ENCODE data around the gene RBM4.

The RBM4 gene

GRCh38 chr11:66694732-66695207 lies 56.3 kb downstream of the RBM4 start:
- DNase-seq (ENCODE audit: low read depth), result peak; percentile 97
- no peak overlapping the region for H3K4me3 ChIP-seq (ENCODE audit: low read length)

More at GRCh38 chr11:66694732-66695207, 56.3 kb downstream of the RBM4 start:
- TF ChIP-seq CTCF (IDR thresholded peaks at IDR 0.05; ENCODE audit: insufficient read depth, low read depth, low read length, missing control alignments), result peak; percentile 99

All from epithelial cell of esophagus (primary cell).